WTC11 (cell line): ENCODE measurements around the gene TTLL11. TPM values are rescaled to one million over a fixed set of nuclear protein-coding genes. Genes with fewer than 3 reads are reported as not detected.

Experiments
- ATAC-seq: fragments of 200-7000 bp; cut with Tn5 transposase; 2 replicates; pipeline ENCODE4 v1.10.0; 2021; ENCODE audit warnings: mild to moderate bottlenecking, moderate library complexity
- CTCF ChIA-PET: fragments of 300-600 bp; sonication (Branson Sonifier 250); formaldehyde crosslinking; loops from one replicate; lab custom pipeline; 2021; ENCODE audit warnings: antibody characterized with exemption; lab: Charles Lee
- POLR2A ChIA-PET: fragments of 350-600 bp; sonication (Branson Sonifier 250); formaldehyde crosslinking; loops from one replicate; lab custom pipeline; 2021; ENCODE audit warnings: antibody characterized with exemption; lab: Charles Lee
- DNase-seq: peaks from one replicate; pipeline ENCODE4 v3.0.0; 2021; ENCODE audit warnings: low spot score
- H3K27ac Mint-ChIP-seq: 2 replicates; pipeline ENCODE4 v1.8.0; 2021; ENCODE audit warnings: mixed read lengths
- H3K27me3 Mint-ChIP-seq: 2 replicates; pipeline ENCODE4 v1.8.0; 2021; ENCODE audit warnings: low read depth, mild to moderate bottlenecking, moderate library complexity, mixed read lengths
- H3K36me3 Mint-ChIP-seq: 2 replicates; pipeline ENCODE4 v1.8.0; 2021; ENCODE audit warnings: mixed read lengths
- H3K4me1 Mint-ChIP-seq: 2 replicates; pipeline ENCODE4 v1.8.0; 2022; ENCODE audit warnings: mixed read lengths
- H3K4me3 Mint-ChIP-seq: 2 replicates; pipeline ENCODE4 v1.8.0; 2021; ENCODE audit warnings: mild to moderate bottlenecking, moderate library complexity, mixed read lengths
- H3K9me3 Mint-ChIP-seq: 2 replicates; pipeline ENCODE4 v1.8.0; 2021; ENCODE audit warnings: mixed read lengths
- ATF1 ChIP-seq: sonication (generic); formaldehyde crosslinking; IDR thresholded peaks from 2 replicates; pipeline ENCODE4 v1.8.1; 2023; ENCODE audit warnings: mild to moderate bottlenecking, moderate library complexity, missing genetic modification reagents
- CTCF ChIP-seq: fragments of 200-600 bp; IDR thresholded peaks from 2 replicates; pipeline ENCODE4 v1.8.0; 2022; ENCODE audit warnings: antibody characterized with exemption
- E2F4 ChIP-seq: sonication (generic); formaldehyde crosslinking; IDR thresholded peaks from 2 replicates; pipeline ENCODE4 v1.8.1; 2022; ENCODE audit warnings: low read depth, mild to moderate bottlenecking, moderate library complexity, missing genetic modification reagents, borderline replicate concordance
- GTF2I ChIP-seq: fragments of 250-450 bp; sonication (Bioruptor Pico); conservative IDR thresholded peaks from 2 replicates; pipeline ENCODE4 v1.4.0; 2021; ENCODE audit warnings: mild to moderate bottlenecking
- HMGXB4 ChIP-seq: sonication (generic); formaldehyde crosslinking; IDR thresholded peaks from 2 replicates; pipeline ENCODE4 v1.8.1; 2023; ENCODE audit warnings: mild to moderate bottlenecking, moderate library complexity, missing genetic modification reagents
- JAZF1 ChIP-seq: fragments of 250-450 bp; sonication (Bioruptor Pico); IDR thresholded peaks from 2 replicates; pipeline ENCODE4 v1.9.0; 2021; ENCODE audit warnings: moderate library complexity, mild to moderate bottlenecking, inconsistent platforms
- JUN ChIP-seq: sonication (generic); formaldehyde crosslinking; IDR thresholded peaks from 2 replicates; pipeline ENCODE4 v1.8.0; 2023; ENCODE audit warnings: mild to moderate bottlenecking, missing genetic modification reagents
- MAX ChIP-seq: sonication (generic); formaldehyde crosslinking; IDR thresholded peaks from 2 replicates; pipeline ENCODE4 v1.8.0; 2022; ENCODE audit warnings: mild to moderate bottlenecking, missing genetic modification reagents
- MXD4 ChIP-seq: fragments of 250-450 bp; sonication (Bioruptor Pico); IDR thresholded peaks from 2 replicates; pipeline ENCODE4 v1.8.0; 2021; ENCODE audit warnings: mild to moderate bottlenecking, moderate library complexity, borderline replicate concordance
- RELA ChIP-seq: sonication (generic); formaldehyde crosslinking; IDR thresholded peaks from 2 replicates; pipeline ENCODE4 v1.8.1; 2022; ENCODE audit warnings: missing genetic modification reagents, mild to moderate bottlenecking, borderline replicate concordance
- RORB ChIP-seq: fragments of 250-450 bp; sonication (Bioruptor Pico); IDR thresholded peaks from 2 replicates; pipeline ENCODE4 v1.9.0; 2021; ENCODE audit warnings: mild to moderate bottlenecking
- SMAD3 ChIP-seq: sonication (generic); formaldehyde crosslinking; IDR thresholded peaks from 2 replicates; pipeline ENCODE4 v1.8.0; 2022; ENCODE audit warnings: missing genetic modification reagents, mild to moderate bottlenecking, borderline replicate concordance
- STAT6 ChIP-seq: sonication (generic); formaldehyde crosslinking; conservative IDR thresholded peaks from 2 replicates; pipeline ENCODE4 v1.8.1; 2023; ENCODE audit warnings: mild to moderate bottlenecking, low read depth, missing genetic modification reagents, moderate library complexity
- ZNF138 ChIP-seq: sonication (generic); formaldehyde crosslinking; conservative IDR thresholded peaks from 2 replicates; pipeline ENCODE4 v1.8.1; 2022; ENCODE audit warnings: mild to moderate bottlenecking, moderate library complexity, missing genetic modification reagents
- ZNF219 ChIP-seq: sonication (generic); formaldehyde crosslinking; IDR thresholded peaks from 2 replicates; pipeline ENCODE4 v1.8.0; 2023; ENCODE audit warnings: missing genetic modification reagents, mild to moderate bottlenecking, borderline replicate concordance
- ZNF232 ChIP-seq: sonication (generic); formaldehyde crosslinking; IDR thresholded peaks from 2 replicates; pipeline ENCODE4 v1.8.0; 2022; ENCODE audit warnings: mild to moderate bottlenecking, missing genetic modification reagents
- ZNF263 ChIP-seq: sonication (generic); formaldehyde crosslinking; IDR thresholded peaks from 2 replicates; pipeline ENCODE4 v1.8.1; 2022; ENCODE audit warnings: low read depth, mild to moderate bottlenecking, moderate library complexity, missing genetic modification reagents
- ZNF317 ChIP-seq: sonication (generic); formaldehyde crosslinking; IDR thresholded peaks from 2 replicates; pipeline ENCODE4 v1.8.1; 2023; ENCODE audit warnings: low read depth, mild to moderate bottlenecking, moderate library complexity, missing genetic modification reagents, borderline replicate concordance
- ZNF423 ChIP-seq: fragments of 250-450 bp; sonication (Bioruptor Pico); IDR thresholded peaks from 2 replicates; pipeline ENCODE4 v2.1.2; 2022; ENCODE audit warnings: mild to moderate bottlenecking, moderate library complexity
- ZNF671 ChIP-seq: fragments of 250-450 bp; sonication (Bioruptor Pico); IDR thresholded peaks from 2 replicates; pipeline ENCODE4 v1.8.0; 2021; ENCODE audit warnings: mild to moderate bottlenecking
- ZSCAN18 ChIP-seq: fragments of 250-450 bp; sonication (Bioruptor Pico); IDR thresholded peaks from 2 replicates; pipeline ENCODE4 v2.1.2; 2022; ENCODE audit warnings: mild to moderate bottlenecking, moderate library complexity
- total RNA-seq: library from RNA; stranded (reverse); gene quantifications from 3 replicates; pipeline ENCODE4 v1.2.3, GENCODE V29; 2021

TTLL11 gene
- total RNA-seq, 1 experiment from 2014 or later, result 1.1 TPM

- no peak for TF ChIP-seq E2F4 (CRISPR knock-in tag)
- no peak for TF ChIP-seq ZSCAN18 (CRISPR knock-in tag)
- no peak for TF ChIP-seq ZNF219 (CRISPR knock-in tag)
- no peak for TF ChIP-seq STAT6 (CRISPR knock-in tag)
Measured at GRCh38 chr9:121824651-121825030, 268.5 kb downstream of the TTLL11 start (continued).

- ATAC-seq (no peak), DNase-seq (no peak)
- Mint-ChIP-seq H3K27ac (no peak overlapping the region), H3K36me3 (no peaks in the 10 kb centered on the region), H3K4me3 (no peak overlapping the region), H3K4me1 (peaks cover 37% of the 10 kb centered on the region), H3K9me3 (no peaks in the 10 kb centered on the region), H3K27me3 (no peaks in the 10 kb centered on the region)
- POLR2A ChIA-PET, result interaction anchor here (0.6 kb wide), 1 partner anchor 372 kb away, joined by 3 read pairs; no protein-coding TSS in a partner anchor
- TF ChIP-seq ZNF263 (CRISPR knock-in tag) (no peak), HMGXB4 (CRISPR knock-in tag) (no peak), RORB (CRISPR knock-in tag) (no peak), ZNF423 (no peak), ATF1 (CRISPR knock-in tag) (no peak), ZNF317 (CRISPR knock-in tag) (no peak), GTF2I (CRISPR knock-in tag) (no peak), JUN (no peak), CTCF (no peak), RELA (CRISPR knock-in tag) (no peak), SMAD3 (CRISPR knock-in tag) (no peak), MAX (no peak), MXD4 (CRISPR knock-in tag) (no peak), E2F4 (CRISPR knock-in tag) (no peak), ZNF671 (CRISPR knock-in tag) (no peak), ZNF138 (no peak), ZNF232 (CRISPR knock-in tag) (no peak), JAZF1 (CRISPR knock-in tag) (no peak)
- CTCF ChIA-PET, result interaction anchor here (1.0 to 1.2 kb wide), 3 partner anchors 10 to 107 kb away, joined by 4 to 7 read pairs (median 5); no protein-coding TSS in a partner anchor
Measured at GRCh38 chr9:121823451-121824169, 269.5 kb downstream of the TTLL11 start.
